Measurements from ENCODE around the gene FGGY. TPM values are rescaled to one million over a fixed set of nuclear protein-coding genes. Genes with fewer than 3 reads are reported as not detected.

FGGY gene
- total RNA-seq, 1 donor from 2014 or later: 18.2 TPM

GRCh38 chr1:59747420-59748024 lies 450.6 kb downstream of the FGGY start:
- no peak for DNase-seq (ENCODE audit: low spot score, unreplicated experiment)
- H3K9me3 Mint-ChIP-seq (ENCODE audit: low read depth): no peaks in the 10 kb centered on the region
- no peak overlapping the region for H3K4me3 Mint-ChIP-seq (ENCODE audit: low read depth)
- H3K4me1 Mint-ChIP-seq (ENCODE audit: low read depth): peaks cover 17% of the 10 kb centered on the region
- no peak overlapping the region for H3K27ac Mint-ChIP-seq
- no peaks in the 10 kb centered on the region for H3K36me3 Mint-ChIP-seq (ENCODE audit: insufficient read depth)
- peaks cover 7% of the 10 kb centered on the region for H3K27me3 Mint-ChIP-seq
- TF ChIP-seq CTCF (IDR thresholded peaks at IDR 0.05; ENCODE audit: unreplicated experiment): no peak

GRCh38 chr1:59748123-59748522 lies 451.2 kb downstream of the FGGY start:
- no peaks in the 10 kb centered on the region for H3K9me3 Mint-ChIP-seq (ENCODE audit: low read depth)
- peaks cover under 1% of the 10 kb centered on the region for H3K27me3 Mint-ChIP-seq
- TF ChIP-seq CTCF (IDR thresholded peaks at IDR 0.05; ENCODE audit: unreplicated experiment): no peak
- DNase-seq (ENCODE audit: low spot score, unreplicated experiment): no peak
- H3K4me3 Mint-ChIP-seq (ENCODE audit: low read depth): no peak overlapping the region
- H3K36me3 Mint-ChIP-seq (ENCODE audit: insufficient read depth): no peaks in the 10 kb centered on the region
- H3K4me1 Mint-ChIP-seq (ENCODE audit: low read depth): peaks cover 17% of the 10 kb centered on the region
- H3K27ac Mint-ChIP-seq: no peak overlapping the region

- Mint-ChIP-seq H3K36me3 (ENCODE audit: insufficient read depth) (no peaks in the 10 kb centered on the region), H3K27ac (no peak overlapping the region), H3K4me1 (ENCODE audit: low read depth) (peaks cover 16% of the 10 kb centered on the region), H3K9me3 (ENCODE audit: low read depth) (no peaks in the 10 kb centered on the region), H3K4me3 (ENCODE audit: low read depth) (no peak overlapping the region), H3K27me3 (peaks cover 3% of the 10 kb centered on the region)
- no peak for TF ChIP-seq CTCF (IDR thresholded peaks at IDR 0.05; ENCODE audit: unreplicated experiment)
- no peak for DNase-seq (ENCODE audit: low spot score, unreplicated experiment)
These were observed 453.6 kb downstream of the FGGY start for GRCh38 chr1:59750328-59751003.

- no peaks in the 10 kb centered on the region for H3K36me3 Mint-ChIP-seq (ENCODE audit: insufficient read depth)
- TF ChIP-seq CTCF (IDR thresholded peaks at IDR 0.05; ENCODE audit: unreplicated experiment): no peak
- H3K27ac Mint-ChIP-seq: no peak overlapping the region
- H3K4me3 Mint-ChIP-seq (ENCODE audit: low read depth): no peak overlapping the region
- no peak for DNase-seq (ENCODE audit: low spot score, unreplicated experiment)
- H3K4me1 Mint-ChIP-seq (ENCODE audit: low read depth): peaks cover 16% of the 10 kb centered on the region
- peaks cover 3% of the 10 kb centered on the region for H3K27me3 Mint-ChIP-seq
- H3K9me3 Mint-ChIP-seq (ENCODE audit: low read depth): no peaks in the 10 kb centered on the region
These were observed 454.1 kb downstream of the FGGY start for GRCh38 chr1:59751004-59751395.

- no peak for DNase-seq (ENCODE audit: low spot score, unreplicated experiment)
These were observed 454.9 kb downstream of the FGGY start for GRCh38 chr1:59751801-59752200.

More at GRCh38 chr1:59751801-59752200, 454.9 kb downstream of the FGGY start:
- Mint-ChIP-seq H3K36me3 (ENCODE audit: insufficient read depth) (no peaks in the 10 kb centered on the region), H3K4me1 (ENCODE audit: low read depth) (peaks cover 16% of the 10 kb centered on the region), H3K4me3 (ENCODE audit: low read depth) (no peak overlapping the region), H3K27me3 (peaks cover 3% of the 10 kb centered on the region), H3K9me3 (ENCODE audit: low read depth) (no peaks in the 10 kb centered on the region), H3K27ac (no peak overlapping the region)
- TF ChIP-seq CTCF (IDR thresholded peaks at IDR 0.05; ENCODE audit: unreplicated experiment): no peak
